A673 (cell line): ENCODE data around the gene SLC22A23. TPM values are rescaled to one million over a fixed set of nuclear protein-coding genes. Genes with fewer than 3 reads are reported as not detected.

Experiments used
- BruUV-seq: library from RNA; stranded (reverse); fragments of 400-500 nt; replicated peaks from 2 replicates; lab custom pipeline; 2021; lab: Mats Ljungman, UMichigan
- CTCF ChIA-PET: fragments of 300-600 bp; sonication (Branson Sonifier 250); formaldehyde crosslinking; loops from one replicate; lab custom pipeline; 2022; ENCODE audit warnings: antibody characterized with exemption; lab: Charles Lee
- POLR2A ChIA-PET: fragments of 300-600 bp; sonication (Branson Sonifier 250); formaldehyde crosslinking; loops from one replicate; lab custom pipeline; 2022; ENCODE audit warnings: antibody characterized with exemption; ENCODE audit not compliant: low non-redundant PET; lab: Charles Lee
- DNase-seq: peaks from one replicate; pipeline ENCODE4 v3.0.0-alpha.2; 2015; ENCODE audit warnings: low spot score
- H3K27ac ChIP-seq: fragments of 200-600 bp; sonication (generic); 2 replicates; pipeline ENCODE4 v1.5.1; 2016; ENCODE audit warnings: mixed run types, low read depth, mild to moderate bottlenecking, mixed read lengths, antibody characterized with exemption, low read length; ENCODE audit not compliant: poor library complexity, severe bottlenecking
- H3K27me3 ChIP-seq: fragments of 200-600 bp; sonication (generic); replicated peaks from 2 replicates; pipeline ENCODE4 v1.6.1; 2017; ENCODE audit warnings: mixed run types, low read depth, mild to moderate bottlenecking, mixed read lengths, antibody characterized with exemption, low read length; ENCODE audit not compliant: insufficient read depth, poor library complexity
- H3K36me3 ChIP-seq: fragments of 200-600 bp; sonication (generic); 2 replicates; pipeline ENCODE4 v1.6.1; 2016; ENCODE audit warnings: mixed run types, mild to moderate bottlenecking, mixed read lengths, antibody characterized with exemption, low read length; ENCODE audit not compliant: insufficient read depth, poor library complexity, severe bottlenecking
- H3K4me1 ChIP-seq: fragments of 200-600 bp; sonication (generic); 2 replicates; pipeline ENCODE4 v1.6.1; 2017; ENCODE audit warnings: mixed run types, mild to moderate bottlenecking, mixed read lengths, antibody characterized with exemption, low read length; ENCODE audit not compliant: insufficient read depth, poor library complexity, severe bottlenecking
- H3K4me3 ChIP-seq: fragments of 200-600 bp; sonication (generic); 2 replicates; pipeline ENCODE4 v1.5.1; 2016; ENCODE audit warnings: low read depth, mixed run types, mild to moderate bottlenecking, mixed read lengths, low read length; ENCODE audit not compliant: poor library complexity, severe bottlenecking
- H3K9me3 ChIP-seq: fragments of 200-600 bp; sonication (generic); 2 replicates; pipeline ENCODE4 v1.6.1; 2016; ENCODE audit warnings: mixed run types, low read depth, mild to moderate bottlenecking, mixed read lengths, antibody characterized with exemption, low read length; ENCODE audit not compliant: poor library complexity, severe bottlenecking
- CTCF ChIP-seq: fragments of 300-800, 200-600 bp; sonication (generic); conservative IDR thresholded peaks from 2 replicates; pipeline ENCODE4 v1.5.1; 2017; ENCODE audit warnings: low read depth, mild to moderate bottlenecking, antibody characterized with exemption, low read length, moderate library complexity, mixed read lengths
- EZH2 ChIP-seq: fragments of 200-600 bp; sonication (generic); IDR thresholded peaks from 2 replicates; pipeline ENCODE4 v1.6.1; 2017; ENCODE audit warnings: borderline replicate concordance, low read depth, mild to moderate bottlenecking, mixed read lengths, antibody characterized with exemption, low read length; ENCODE audit not compliant: poor library complexity, severe bottlenecking
- intact Hi-C: fragments of 100-400 bp; cut with micrococcal nuclease; formaldehyde crosslinking; loops from one replicate; pipeline ENCODE4 v1.10.0; 2022; ENCODE audit not compliant: unreplicated experiment
- total RNA-seq: library from RNA; stranded (reverse); gene quantifications from 2 replicates; pipeline ENCODE4 v1.2.3, GENCODE V29; 2021

Gene SLC22A23
- total RNA-seq, 1 experiment from 2014 or later = 6.2 TPM

- intact Hi-C loops = no loop called here
- TF ChIP-seq CTCF (no peak), EZH2 (no peak)
- Histone ChIP-seq H3K9me3 (no peaks in the 10 kb centered on the region), H3K27me3 (no peaks in the 10 kb centered on the region), H3K4me1 (peaks cover 18% of the 10 kb centered on the region), H3K36me3 (no peaks in the 10 kb centered on the region), H3K4me3 (no peak overlapping the region), H3K27ac (no peak overlapping the region)
- BruUV-seq = no TSS peak
- ChIA-PET CTCF (interaction anchor here (0.6 kb wide), 1 partner anchor 447 kb away, joined by 3 read pairs; no protein-coding TSS in a partner anchor), POLR2A (no interaction called here)
- no peak for DNase-seq
These were observed 171.7 kb downstream of the SLC22A23 start for GRCh38 chr6:3285049-3285639.

- H3K9me3 ChIP-seq = no peaks in the 10 kb centered on the region
- POLR2A ChIA-PET = no interaction called here
- no peaks in the 10 kb centered on the region for H3K36me3 ChIP-seq
- DNase-seq = peak; percentile 20
- no peak overlapping the region for H3K27ac ChIP-seq
- H3K27me3 ChIP-seq = no peaks in the 10 kb centered on the region
- BruUV-seq = no TSS peak
- TF ChIP-seq EZH2 = no peak
- TF ChIP-seq CTCF = no peak
- intact Hi-C loops = no loop called here
- H3K4me3 ChIP-seq = no peak overlapping the region
- peaks cover 18% of the 10 kb centered on the region for H3K4me1 ChIP-seq
- CTCF ChIA-PET = no interaction called here
These were observed 172.4 kb downstream of the SLC22A23 start for GRCh38 chr6:3284436-3284876.

- ChIA-PET CTCF (no interaction called here), POLR2A (no interaction called here)
- no peaks in the 10 kb centered on the region for H3K36me3 ChIP-seq
- no peaks in the 10 kb centered on the region for H3K27me3 ChIP-seq
- DNase-seq = no peak
- TF ChIP-seq EZH2 = no peak
- TF ChIP-seq CTCF = no peak
- no TSS peak for BruUV-seq
- intact Hi-C loops = no loop called here
- no peak overlapping the region for H3K4me3 ChIP-seq
- no peak overlapping the region for H3K27ac ChIP-seq
- H3K4me1 ChIP-seq = peaks cover 18% of the 10 kb centered on the region
- no peaks in the 10 kb centered on the region for H3K9me3 ChIP-seq
These were observed 173.0 kb downstream of the SLC22A23 start for GRCh38 chr6:3283641-3284435.
